Neutrophil (primary cell): ENCODE results near the gene MCF2L.
"Not testable (repeated sequence)": the region's sequence is repeated elsewhere in the genome, so short reads cannot be mapped to it uniquely, and the experiment has no call there.

Experiments used
- H3K27ac ChIP-seq: fragments of 200-600 bp; sonication (generic); 2 replicates; pipeline ENCODE4 v1.5.1; 2016; ENCODE audit warnings: mild to moderate bottlenecking, moderate library complexity
- H3K27me3 ChIP-seq: fragments of 200-600 bp; sonication (generic); 2 replicates; pipeline ENCODE4 v1.6.0; 2016; ENCODE audit warnings: mild to moderate bottlenecking
- H3K36me3 ChIP-seq: fragments of 200-600 bp; sonication (generic); 2 replicates; pipeline ENCODE4 v1.5.1; 2017
- H3K4me1 ChIP-seq, 2 experiments: fragments of 200-600 bp in 1 of 2; sonication (generic) in 1 of 2; 1 replicate in 1 of 2; 2 replicates in 1 of 2; pipeline versions ENCODE4 v1.5.1 to v1.6.1; 2013 to 2016; ENCODE audit warnings: low read depth in 1 of 2, low read length in 1 of 2, mild to moderate bottlenecking in 1 of 2, moderate library complexity in 1 of 2; ENCODE audit not compliant: control insufficient read depth in 1 of 2, insufficient read depth in 1 of 2
- H3K4me3 ChIP-seq, 2 experiments: fragments of 200-600 bp in 1 of 2; sonication (generic) in 1 of 2; 1 replicate in 1 of 2; 2 replicates in 1 of 2; pipeline ENCODE4 v1.5.1; 2013 to 2016; ENCODE audit warnings: low read depth in 1 of 2, low read length in 1 of 2, mild to moderate bottlenecking in 1 of 2, moderate library complexity in 1 of 2
- H3K9me3 ChIP-seq: fragments of 200-600 bp; sonication (generic); 2 replicates; pipeline ENCODE4 v1.5.1; 2016
- TF ChIP-seq, protein P1 (sequence below): fragments of 200-600 bp; sonication (generic); IDR thresholded peaks from 2 replicates; pipeline ENCODE4 v1.5.1; 2016; ENCODE audit warnings: antibody characterized with exemption

Gene MCF2L

DNA sequence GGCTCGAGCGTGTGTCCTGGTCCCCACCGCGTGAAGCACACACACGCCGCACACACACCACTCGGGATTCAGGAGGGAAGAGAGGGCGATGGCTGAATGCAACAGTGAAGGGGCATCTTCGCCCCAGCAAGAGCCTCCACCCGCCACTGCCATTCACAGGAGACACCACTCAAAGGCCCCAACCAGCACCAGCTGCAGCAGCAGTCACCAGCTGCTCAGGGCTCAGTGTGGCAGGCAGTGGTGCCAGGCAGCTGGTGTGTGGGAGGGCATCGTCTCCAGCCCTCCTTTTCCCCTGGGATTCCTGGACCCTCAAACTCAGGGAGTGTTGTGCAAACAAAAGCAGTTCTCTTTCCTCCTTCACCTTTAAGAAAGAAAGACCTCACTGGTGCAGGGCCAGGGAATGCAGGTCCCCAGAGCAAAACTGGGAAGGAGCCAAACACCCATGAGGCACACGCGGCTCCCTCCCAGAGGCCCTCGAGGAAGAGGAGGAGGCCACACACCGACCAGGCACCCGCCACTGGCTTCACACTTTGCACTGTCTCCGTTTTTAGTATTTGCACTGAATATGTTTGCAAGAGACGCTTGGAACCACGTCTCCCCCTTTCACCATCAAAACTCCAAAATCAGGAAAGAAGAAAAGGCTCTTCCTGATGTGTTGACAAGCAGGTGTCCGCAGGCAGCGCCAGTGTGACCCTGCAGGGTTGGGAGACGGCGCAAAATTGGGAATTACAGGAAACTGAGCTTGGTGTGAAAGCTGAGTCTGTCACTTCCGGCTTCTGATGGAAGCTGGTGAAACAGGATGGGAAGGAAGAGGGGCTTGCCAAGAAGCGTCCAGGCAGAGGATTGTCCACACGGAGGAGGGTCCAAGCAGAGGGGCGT, 110.1 kb downstream of the MCF2L start:
- Histone ChIP-seq H3K4me1 (no peaks in the 10 kb centered on the region), H3K36me3 (no peaks in the 10 kb centered on the region), H3K4me3 (no peak overlapping the region), H3K9me3 (no peaks in the 10 kb centered on the region), H3K27me3 (no peaks in the 10 kb centered on the region), H3K27ac (no peak overlapping the region)
- TF ChIP-seq, protein P1, sequence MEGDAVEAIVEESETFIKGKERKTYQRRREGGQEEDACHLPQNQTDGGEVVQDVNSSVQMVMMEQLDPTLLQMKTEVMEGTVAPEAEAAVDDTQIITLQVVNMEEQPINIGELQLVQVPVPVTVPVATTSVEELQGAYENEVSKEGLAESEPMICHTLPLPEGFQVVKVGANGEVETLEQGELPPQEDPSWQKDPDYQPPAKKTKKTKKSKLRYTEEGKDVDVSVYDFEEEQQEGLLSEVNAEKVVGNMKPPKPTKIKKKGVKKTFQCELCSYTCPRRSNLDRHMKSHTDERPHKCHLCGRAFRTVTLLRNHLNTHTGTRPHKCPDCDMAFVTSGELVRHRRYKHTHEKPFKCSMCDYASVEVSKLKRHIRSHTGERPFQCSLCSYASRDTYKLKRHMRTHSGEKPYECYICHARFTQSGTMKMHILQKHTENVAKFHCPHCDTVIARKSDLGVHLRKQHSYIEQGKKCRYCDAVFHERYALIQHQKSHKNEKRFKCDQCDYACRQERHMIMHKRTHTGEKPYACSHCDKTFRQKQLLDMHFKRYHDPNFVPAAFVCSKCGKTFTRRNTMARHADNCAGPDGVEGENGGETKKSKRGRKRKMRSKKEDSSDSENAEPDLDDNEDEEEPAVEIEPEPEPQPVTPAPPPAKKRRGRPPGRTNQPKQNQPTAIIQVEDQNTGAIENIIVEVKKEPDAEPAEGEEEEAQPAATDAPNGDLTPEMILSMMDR, result no peak

DNA sequence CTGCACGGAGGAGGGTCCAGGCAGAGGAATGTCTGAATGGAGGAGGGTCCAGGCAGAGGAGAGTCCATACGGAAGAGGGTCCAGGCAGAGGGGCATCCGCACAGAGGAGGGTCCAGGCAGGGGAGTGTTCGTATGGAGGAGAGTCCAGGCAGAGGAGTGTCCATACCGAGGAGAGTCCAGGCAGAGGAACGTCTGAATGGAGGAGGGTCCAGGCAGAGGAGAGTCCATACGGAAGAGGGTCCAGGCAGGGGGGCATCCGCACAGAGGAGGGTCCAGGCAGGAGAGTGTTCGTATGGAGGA, 110.7 kb downstream of the MCF2L start:
- H3K4me1 ChIP-seq, H3K4me3 ChIP-seq, H3K27me3 ChIP-seq, H3K36me3 ChIP-seq, H3K9me3 ChIP-seq, H3K27ac ChIP-seq: not testable (repeated sequence)

- no peak overlapping the region for H3K4me3 ChIP-seq
These were observed 111.4 kb downstream of the MCF2L start for GRCh38 chr13:113080361-113080831.

GRCh38 chr13:113080901-113081521, 112.0 kb downstream of the MCF2L start:
- no peak overlapping the region for H3K4me3 ChIP-seq
- H3K9me3 ChIP-seq, result no peaks in the 10 kb centered on the region
- TF ChIP-seq, protein P1, result no peak
- H3K27ac ChIP-seq, result no peak overlapping the region
- H3K27me3 ChIP-seq, result no peaks in the 10 kb centered on the region
- no peaks in the 10 kb centered on the region for H3K4me1 ChIP-seq
- H3K36me3 ChIP-seq, result no peaks in the 10 kb centered on the region

More at GRCh38 chr13:113080361-113080831, 111.4 kb downstream of the MCF2L start:
- TF ChIP-seq, protein P1, result no peak
- Histone ChIP-seq H3K4me1 (no peaks in the 10 kb centered on the region), H3K36me3 (no peaks in the 10 kb centered on the region), H3K27ac (no peak overlapping the region), H3K27me3 (no peaks in the 10 kb centered on the region), H3K9me3 (no peaks in the 10 kb centered on the region)

GRCh38 chr13:113082198-113083021, 113.4 kb downstream of the MCF2L start:
- no peak overlapping the region for H3K27ac ChIP-seq
- TF ChIP-seq, protein P1, result no peak
- H3K4me1 ChIP-seq, result no peaks in the 10 kb centered on the region
- no peaks in the 10 kb centered on the region for H3K27me3 ChIP-seq
- H3K4me3 ChIP-seq, result no peak overlapping the region
- H3K36me3 ChIP-seq, result no peaks in the 10 kb centered on the region
- no peaks in the 10 kb centered on the region for H3K9me3 ChIP-seq
